HG03159 (cell line): ENCODE results near the gene ZIC2.

ENCODE experiments used
- ATAC-seq: cut with Tn5 transposase; IDR thresholded peaks from one replicate; pipeline ENCODE4 v1.9.1; 2021; ENCODE audit warnings: mild to moderate bottlenecking, moderate library complexity; ENCODE audit not compliant: unreplicated experiment

ZIC2 gene

DNA sequence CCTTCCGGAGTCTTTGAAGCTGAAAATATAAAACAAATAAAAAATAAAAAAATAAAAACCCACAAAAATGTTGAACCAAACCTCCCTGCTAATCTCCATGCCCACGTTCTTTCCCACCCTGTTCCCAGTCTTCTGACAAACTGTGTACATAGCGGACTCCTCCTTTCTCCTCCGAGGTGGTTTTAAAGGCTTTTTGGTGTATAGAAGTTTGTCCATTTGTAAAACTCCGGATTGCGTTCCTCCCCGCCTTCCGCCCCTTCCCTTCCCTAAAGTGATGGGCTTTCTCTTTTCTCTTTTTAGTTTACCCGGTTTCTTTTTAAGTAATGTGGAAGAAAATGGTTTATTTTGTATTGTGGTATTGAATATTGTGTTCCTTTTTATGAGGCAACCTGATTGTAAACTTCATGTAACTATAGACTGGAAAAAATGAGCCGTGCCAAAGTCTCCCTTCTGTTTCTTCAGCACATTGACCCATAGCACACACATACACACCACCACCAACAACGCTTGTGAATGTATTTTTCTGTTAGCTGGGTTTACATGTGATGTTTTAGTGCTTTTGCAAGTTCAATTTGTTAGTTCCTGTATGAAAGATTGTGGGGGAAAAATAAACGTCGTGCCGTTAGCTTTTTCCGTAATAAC is 4.4 kb downstream of the ZIC2 start:
- no peak for ATAC-seq

DNA sequence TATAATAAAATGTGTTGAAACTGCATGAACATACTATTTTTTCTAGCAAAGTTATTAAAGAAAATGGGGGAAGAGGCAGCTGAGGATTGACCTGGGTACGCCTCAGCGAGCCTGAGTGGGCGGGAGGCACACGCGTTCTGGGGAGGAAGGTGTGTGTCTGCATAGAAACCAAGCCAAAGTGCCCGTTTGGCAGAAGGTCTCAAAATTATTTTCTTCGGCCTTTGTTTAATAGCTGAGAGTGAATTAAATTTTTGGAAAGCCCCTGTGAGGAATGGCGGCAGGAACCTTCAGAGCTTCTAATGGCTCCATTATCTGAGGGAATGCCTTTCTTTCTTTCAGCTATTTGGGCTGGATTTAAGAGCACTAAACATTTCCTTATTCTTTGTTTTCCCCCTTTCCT is 5.2 kb downstream of the ZIC2 start:
- ATAC-seq: no peak

DNA sequence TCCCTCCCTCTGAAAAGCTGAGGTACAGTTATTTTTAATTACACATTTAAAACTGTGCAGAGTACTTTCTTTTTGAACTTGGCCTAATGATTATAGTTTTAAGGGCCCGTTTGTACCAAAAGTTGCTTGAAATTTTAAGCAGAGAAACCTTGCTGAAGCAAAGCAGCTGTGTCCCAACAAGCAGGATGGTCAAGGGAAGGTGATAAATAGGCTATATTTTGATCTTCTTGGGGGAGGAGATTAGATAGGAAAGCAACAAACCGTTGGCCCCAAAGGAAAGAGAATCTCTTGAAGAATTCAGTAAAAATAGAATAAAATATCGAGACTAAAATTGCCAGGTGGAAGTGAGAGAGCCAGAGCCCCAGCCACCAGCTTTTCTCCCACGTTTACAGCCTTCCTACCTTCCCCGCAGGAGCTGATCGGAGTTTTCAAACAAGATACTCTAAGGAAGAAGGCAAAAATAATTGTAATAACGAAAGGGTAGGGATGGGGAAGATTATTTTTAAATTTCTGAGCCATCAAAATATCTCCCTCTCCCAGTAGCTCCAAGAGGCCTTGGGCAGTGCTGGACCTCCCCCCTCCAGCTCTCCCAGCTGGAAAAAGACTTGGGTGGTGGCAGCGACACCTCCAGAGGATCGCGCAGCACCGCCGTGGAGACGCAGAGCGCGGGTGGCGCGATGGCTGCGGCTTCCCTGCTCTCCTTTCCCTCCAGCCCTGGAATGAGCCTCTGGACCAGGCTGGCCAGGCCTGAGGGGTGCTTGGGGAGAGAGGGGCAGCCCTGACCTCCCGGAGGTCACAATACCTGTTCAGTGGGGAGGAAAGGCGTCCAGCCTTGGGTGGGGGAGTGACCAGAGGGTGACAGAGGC is 5.8 kb downstream of the ZIC2 start:
- no peak for ATAC-seq

DNA sequence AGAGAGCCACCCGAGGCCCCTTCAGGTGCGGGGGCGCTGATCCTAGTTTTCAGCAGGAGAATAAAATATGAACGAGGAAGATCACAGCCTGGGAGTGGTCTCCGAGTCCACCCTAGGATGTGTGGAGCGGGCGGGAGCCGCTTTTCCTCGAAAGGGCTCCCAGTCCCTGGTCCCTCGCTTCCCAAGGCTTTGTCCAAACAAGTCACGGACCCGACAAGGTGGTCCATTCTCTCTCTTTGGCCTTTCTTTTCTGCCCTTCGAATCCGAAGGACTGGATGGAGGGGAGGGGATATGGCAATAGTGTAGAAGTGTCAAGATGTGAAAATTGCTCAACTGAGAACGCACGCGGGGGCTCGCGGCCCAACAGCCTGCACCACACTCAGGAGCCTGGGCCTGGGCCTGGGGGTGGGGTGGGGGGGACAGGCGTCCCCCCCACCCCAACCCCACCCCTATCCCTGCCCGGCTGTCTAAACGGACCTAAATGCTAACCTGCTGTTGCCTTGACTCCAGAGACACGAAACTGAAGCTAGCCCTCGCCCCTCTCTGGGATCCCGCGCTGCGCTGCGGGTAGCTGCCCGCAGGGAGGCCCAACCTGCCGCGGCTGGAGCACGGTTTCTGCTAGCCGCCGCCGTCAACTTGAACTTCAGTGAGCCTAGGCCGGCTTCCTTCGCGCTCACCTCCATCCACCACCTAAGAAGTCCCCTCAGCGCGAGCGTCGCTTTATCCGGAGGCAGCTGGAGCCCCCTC is 7.1 kb downstream of the ZIC2 start:
- ATAC-seq: no peak

DNA sequence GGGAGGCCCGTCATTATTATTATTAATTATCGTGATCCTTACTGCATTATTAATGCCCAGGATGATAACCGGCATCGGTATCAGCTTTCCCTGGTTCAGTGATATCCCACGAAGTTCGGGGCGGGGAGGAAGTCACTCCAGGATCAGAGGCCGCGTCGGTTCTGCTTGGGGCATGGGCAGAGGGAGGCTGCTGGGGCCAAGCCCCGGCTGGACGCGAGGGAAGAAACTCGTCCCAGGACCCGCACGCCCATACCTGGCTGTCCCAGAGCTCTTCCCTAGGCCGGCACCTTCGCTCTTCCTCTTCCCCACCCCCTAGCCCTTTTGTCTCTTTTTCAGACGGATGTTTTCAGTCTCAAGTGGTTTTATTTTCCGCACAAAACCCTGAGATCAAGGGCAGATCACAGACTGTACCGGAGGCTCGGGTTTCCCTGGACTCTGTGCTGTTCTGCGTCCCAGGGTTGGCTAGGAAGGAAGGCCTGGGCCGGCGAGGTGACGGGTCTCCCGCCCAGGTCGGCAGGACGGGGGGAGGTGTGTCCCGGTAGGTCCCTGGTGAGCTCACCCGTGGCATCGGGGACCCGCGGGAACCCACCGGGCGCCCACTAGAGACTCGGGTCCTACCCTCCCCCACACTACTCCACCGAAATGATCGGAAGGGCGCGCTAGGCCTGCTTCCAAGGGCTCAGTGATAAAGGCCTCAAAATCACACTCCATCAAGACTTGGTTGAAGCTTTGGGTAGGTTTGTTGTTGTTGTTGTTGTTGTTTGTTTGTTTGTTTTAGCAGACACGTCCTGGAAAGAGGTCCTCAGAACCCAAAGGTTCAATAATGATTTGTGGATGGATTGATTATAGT is 7.9 kb downstream of the ZIC2 start:
- ATAC-seq: no peak

DNA sequence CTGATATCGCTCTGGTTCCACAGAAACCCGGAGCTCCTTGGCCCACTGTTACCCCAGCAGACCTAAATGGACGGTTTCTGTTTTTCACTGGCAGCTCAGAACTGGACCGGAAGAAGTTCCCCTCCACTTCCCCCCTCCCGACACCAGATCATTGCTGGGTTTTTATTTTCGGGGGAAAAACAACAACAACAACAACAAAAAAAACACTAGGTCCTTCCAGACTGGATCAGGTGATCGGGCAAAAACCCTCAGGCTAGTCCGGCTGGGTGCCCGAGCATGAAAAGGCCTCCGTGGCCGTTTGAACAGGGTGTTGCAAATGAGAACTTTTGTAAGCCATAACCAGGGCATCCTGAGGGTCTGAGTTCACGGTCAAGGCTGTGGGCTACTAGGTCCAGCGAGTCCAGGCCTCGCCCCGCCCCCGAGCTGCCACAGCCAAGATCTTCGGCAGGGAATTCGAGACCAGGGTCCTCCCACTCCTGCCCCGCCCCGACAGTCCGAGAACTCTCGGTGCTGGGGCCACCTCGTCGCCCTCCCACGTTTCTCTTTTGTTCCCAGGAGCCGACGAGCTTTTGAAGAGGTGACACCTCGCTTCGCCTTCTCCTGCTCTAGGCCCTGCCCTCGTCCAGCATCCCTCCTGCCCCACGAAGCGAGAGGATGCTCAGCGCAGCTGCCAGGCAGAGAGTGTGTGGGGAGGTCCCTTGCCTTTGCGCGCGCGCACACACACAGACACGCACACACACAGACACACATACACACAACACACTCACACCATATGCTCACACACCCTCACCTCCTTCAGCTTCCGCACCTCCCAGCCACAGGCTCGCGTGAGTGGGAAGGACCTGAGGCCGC is 8.8 kb downstream of the ZIC2 start:
- no peak for ATAC-seq

DNA sequence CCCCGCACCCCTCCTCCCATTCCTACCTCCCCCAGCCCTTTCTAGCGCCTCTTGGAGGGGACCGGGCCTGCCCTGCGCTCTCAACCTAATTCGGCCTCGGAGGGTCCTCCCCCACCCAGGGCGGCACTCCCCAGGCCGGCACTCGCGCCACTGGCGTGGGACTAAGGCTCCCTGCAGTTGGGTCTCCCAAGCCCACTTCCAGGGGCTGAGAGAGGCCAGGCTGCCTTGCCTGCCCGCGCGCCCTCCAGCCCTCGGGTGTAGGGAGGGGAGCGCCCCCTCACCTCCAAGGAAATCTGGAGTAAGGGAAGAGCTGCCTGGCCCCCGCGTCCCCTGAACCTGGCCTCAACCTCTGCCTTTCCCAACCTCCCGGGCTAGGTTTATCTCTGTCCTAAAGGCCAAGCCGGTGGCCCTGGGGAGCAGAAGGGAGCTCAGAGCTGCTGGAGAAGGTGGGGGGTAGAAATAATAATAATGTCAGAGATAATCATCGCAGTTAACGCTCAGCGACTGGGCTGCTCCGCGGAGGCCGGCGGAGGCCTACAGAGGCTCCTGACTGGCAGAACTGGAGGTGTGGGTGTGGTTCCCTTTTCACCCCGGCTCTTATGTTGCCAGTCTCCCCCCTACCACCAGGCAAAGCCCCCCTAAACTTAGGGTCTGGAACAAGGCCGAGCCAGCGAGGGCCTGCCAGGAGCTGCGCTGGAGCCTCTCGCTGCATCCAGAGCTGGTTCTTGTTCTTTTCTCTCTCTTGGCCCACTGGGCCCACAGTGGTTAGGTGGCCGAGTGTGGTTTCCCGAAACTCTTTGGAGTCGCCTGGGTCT is 9.6 kb downstream of the ZIC2 start:
- ATAC-seq: no peak

DNA sequence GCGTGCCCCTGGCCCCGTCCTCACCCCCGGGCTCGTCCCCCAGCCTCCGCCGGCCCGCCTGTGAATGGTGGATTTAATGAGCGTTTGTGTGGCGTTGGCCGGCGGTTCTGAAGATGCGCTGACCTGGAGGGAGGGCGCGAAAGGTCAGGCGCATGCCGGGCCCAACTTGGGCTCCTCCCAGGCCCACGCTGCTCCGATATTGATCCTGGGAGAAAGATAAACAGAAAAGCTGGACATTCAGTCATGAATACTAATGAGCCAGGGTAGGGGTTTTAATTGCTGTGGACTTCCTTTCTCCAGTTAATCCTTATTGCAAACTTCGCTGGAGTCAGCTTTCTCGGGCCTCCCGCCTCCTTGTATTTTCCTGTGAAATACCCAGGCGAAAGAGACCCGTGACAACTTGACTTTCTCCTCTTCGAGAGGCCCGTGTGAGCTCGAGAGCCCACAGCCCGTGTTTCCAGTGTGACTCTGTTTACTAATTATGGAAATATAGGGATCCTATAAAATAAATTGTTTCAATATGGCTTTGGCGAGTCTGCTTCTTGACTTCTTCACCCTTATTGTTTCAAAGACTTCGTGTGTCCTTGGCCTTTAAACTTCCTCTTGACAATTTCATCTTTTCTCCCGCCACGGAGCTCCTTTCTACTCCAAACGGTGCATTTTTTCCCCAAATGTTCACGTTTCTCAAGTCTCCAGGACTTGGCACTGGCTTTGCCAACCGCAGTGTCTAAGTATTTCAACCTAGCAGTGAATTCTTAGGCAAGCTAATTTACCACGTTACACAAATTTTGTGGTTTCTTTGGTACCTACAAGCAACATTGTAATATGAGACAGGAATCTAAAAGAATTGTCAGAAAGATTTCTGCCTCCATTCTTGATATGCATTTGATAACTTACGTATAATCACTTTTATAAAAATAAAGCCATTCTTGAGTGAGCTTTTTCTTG is 10.5 kb downstream of the ZIC2 start:
- ATAC-seq: no peak

DNA sequence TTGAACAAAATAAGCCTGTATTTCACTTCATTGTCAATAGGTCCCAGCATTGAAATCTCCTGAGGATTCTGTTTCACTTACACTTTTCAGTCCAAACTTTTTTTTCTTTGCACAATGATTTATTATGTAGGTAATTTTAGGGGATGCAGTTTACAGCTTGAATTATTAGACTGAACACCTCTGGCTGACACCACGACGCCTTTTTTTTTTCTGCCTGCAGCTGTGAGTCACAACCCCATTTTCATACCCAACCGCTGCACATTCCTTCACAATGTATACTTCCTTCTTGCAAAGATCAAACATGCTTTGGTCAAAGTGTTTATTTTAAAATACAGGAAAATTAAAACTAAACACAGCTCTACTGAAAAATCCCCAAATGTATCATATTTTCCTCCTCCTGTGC is 11.4 kb downstream of the ZIC2 start:
- ATAC-seq: no peak

DNA sequence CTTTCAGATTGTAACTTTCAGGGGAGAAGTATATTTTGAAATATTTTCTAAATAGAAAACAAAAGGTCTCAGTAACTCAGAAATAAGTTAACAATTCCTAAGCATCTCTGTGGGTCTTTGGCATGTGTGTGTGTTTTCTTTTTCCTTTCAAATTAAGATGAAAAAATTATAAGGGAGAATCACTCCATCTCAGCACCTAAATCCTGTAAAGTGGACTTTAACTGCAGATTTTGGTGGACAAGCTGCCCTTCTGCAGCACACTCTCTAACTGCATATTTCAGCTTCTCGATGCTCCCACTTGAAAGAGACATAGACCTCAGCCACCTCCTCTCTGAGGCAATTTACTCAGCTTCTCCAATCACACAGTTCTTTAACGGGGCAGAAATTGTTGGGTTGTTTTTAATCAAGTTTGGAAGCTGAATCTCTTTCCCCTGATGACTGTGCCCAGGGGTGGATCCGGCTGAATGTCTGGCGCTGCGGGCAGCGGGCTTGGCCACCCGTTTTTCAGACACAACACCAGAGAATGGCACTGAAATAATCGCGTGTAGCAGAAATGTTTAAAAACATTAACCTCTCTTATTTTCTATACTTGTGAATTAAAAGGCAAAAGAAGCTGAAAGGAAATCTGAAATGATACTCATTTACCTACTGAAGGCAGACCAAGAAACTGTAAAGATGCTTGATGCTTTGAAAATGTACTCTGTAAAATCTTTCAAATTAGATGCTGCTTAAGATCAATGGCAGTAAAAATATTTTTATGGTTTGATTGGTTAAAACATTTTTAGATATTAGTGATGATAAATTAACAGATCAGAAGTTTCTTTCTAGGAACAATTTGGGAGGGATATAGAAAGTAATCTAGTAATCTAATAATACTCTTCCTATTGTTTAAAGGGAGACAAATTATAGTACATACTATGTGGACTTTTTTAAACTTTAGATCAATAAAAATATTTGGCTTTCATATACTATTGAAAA is 12.4 kb downstream of the ZIC2 start:
- no peak for ATAC-seq

DNA sequence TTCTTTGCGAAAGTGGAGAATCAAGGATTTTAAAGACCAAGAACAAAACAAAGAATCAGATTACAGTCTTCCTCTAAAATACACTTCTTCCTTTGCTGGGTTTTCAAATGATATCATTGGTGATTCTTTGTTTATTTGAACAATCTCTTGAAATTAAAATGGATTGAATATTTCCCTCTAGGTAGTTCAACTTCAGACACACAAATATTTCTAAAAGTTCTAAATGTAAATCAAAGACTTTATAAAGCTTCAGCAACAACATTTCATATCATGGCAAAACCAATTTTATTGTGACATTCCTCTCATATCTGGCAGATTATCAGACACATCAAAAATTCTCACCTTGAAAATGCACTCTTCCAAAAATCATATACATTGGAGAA is 13.0 kb downstream of the ZIC2 start:
- ATAC-seq: no peak

DNA sequence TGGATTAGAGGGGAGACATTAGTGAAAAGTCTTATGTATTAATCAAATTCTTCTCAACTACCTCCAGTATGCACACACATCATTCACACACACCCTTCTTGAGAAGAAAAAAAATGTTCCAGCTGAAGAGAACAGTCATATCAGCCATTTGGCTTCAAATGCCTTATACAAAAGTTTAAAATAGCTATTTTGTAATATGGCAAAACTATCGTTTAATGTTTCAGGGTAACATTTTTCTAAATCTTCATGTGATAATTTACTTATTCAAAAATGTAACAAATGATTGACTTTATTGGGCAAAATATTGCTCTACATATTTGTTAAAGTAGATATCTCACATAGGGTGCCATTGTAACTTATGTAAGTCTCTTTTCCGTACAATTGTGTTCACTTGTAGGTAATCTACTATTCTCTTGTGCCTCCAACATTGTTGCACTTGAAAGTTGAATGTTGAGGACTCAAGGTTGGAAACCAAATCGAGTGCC is 13.6 kb downstream of the ZIC2 start:
- ATAC-seq: no peak

DNA sequence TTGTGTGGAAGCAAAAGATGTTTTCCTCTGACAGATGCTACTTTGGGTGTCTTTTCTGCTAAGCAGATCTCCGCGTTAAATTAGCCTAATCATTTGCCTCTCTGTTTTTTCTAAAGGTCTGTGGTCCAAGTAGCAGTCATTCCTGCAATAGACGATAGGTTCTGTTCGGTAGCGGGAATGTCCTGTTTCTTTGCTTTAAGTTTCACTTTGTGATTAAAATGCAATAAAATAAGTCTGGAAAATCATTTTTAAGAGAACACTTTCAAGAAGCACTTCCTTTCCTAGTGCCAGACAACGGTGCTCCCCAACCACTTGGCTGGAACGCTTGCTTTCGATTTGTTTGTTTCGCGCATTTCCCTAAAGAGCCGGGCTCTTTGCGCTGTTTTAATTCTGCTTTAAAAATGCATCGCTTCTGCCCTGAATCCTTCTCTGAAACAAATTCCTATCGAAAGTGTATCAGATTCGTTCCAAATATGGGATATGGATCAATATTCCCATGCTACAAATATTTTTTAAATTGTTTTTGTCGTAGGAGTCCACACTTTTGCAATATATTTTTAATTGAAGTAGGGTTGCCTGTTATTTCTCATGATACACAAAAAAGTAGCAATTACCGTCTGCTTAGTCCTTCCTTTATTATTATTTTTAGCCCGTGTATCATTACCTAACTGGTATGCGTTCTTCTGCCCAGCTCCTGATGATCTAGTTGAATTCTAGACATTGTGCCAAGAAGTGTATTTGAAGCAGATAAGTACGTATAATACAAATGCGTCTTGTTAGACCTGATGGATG is 14.2 kb downstream of the ZIC2 start:
- ATAC-seq: no peak

DNA sequence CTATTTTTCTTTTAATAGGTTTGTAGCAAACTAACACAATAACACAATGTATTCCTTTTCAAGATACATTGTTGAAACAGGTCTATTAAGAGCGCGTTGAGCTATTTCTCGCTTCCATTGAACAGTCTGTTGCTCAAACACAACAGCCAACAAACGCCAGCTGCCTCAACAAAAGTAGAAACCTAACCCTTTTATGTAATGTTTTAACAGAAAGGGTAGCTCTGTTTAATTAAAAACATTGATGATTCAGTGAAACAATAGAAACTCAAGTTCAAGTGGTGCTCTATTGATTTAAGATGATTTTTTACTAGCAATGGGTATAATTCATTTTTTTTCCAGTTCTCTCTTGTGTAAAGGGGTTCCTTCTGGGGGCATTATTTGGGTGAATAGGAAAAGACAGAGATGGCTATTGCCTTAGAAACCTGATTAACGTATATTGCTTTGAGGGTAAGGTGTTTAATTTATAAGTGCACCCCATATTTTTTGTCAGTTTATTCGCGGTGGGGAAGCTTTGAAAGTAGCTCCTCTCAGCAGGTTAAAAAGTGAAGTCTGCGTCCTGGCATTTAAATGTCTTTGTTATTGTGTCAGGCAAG is 14.9 kb downstream of the ZIC2 start:
- ATAC-seq: no peak

DNA sequence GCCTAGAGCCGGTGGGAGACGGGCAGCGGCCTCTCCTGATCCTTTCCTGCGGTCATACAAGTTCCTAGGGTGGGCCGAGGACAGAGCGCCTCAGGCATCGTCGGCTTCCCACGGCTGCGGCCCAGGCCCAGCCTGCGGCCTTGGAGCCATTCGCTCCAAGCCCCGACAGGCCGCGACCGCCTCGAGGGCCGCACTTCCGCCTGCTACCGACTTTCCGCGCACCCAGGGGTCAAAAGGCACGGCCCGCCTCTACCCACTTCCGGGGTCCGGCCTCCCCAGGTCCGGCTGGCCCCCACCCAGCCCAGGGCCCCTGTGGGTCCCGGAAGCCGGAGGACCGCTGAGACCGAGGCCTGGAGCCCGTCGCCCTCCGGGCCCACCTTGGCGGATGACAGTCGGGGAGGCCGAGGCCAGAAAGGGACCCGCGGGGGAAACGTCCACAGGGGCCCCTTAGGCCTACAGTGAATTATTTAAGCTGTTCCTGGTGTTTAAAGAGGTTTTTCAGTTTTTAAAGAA is 16.2 kb downstream of the ZIC2 start:
- ATAC-seq: no peak
